ENCODE data around the gene RASSF1.

GRCh38 chr3:50320853-50321335 is 19.7 kb downstream of the RASSF1 start:
- TF ChIP-seq CTCF (IDR thresholded peaks at IDR 0.05; ENCODE audit: low read depth, low read length, poor library complexity, severe bottlenecking), result no peak
- no peak for TF ChIP-seq EZH2phosphoT487 (IDR thresholded peaks at IDR 0.05; ENCODE audit: borderline replicate concordance, low read length)
